Esophagus muscularis mucosa (tissue), 4 donors: ENCODE measurements around the gene SGIP1. TPM values are rescaled to one million over a fixed set of nuclear protein-coding genes. Genes with fewer than 3 reads are reported as not detected.
"Not testable (repeated sequence)": the region's sequence is repeated elsewhere in the genome, so short reads cannot be mapped to it uniquely, and the experiment has no call there.

Experiments used
- DNase-seq: peaks from one replicate; pipeline ENCODE4 v3.0.0-alpha.2; 2017; ENCODE audit errors: extremely low spot score
- H3K27ac ChIP-seq, 4 donors: fragments of 200-600 bp; sonication (generic); replicated peaks in 1 of 4; 1 replicate in 3 of 4; 2 replicates in 1 of 4; pipeline ENCODE4 v1.5.1; 2016 to 2019; ENCODE audit warnings: mild to moderate bottlenecking in 1 of 4
- H3K27me3 ChIP-seq, 4 donors: fragments of 200-600 bp; sonication (generic); one replicate each; pipeline versions ENCODE4 v1.5.1 to v1.6.0; 2016 to 2019
- H3K36me3 ChIP-seq, 4 donors: fragments of 200-600 bp; sonication (generic); one replicate each; pipeline ENCODE4 v1.5.1; 2016 to 2019
- H3K4me1 ChIP-seq, 4 donors: fragments of 200-600 bp; sonication (generic); one replicate each; pipeline ENCODE4 v1.5.1; 2016 to 2019
- H3K4me3 ChIP-seq, 4 donors: fragments of 200-600 bp; sonication (generic); 1 replicate in 2 of 4; 2 replicates in 2 of 4; pipeline ENCODE4 v1.5.1; 2016 to 2019; ENCODE audit warnings: mild to moderate bottlenecking in 4 of 4, moderate library complexity in 1 of 4
- H3K9me3 ChIP-seq, 4 donors: fragments of 200-600 bp; sonication (generic); 1 replicate in 3 of 4; 2 replicates in 1 of 4; pipeline ENCODE4 v1.5.1; 2016 to 2019
- CTCF ChIP-seq, 3 experiments: fragments of 200-600 bp in 2 of 3; fragments of 450-650 bp in 1 of 3; sonication (generic) in 2 of 3; IDR thresholded peaks; one replicate each; pipeline ENCODE4 v1.5.1; 2017 to 2019; ENCODE audit warnings: antibody characterized with exemption in 3 of 3, mild to moderate bottlenecking in 2 of 3, moderate library complexity in 1 of 3
- EP300 ChIP-seq: sonication (generic); formaldehyde crosslinking; IDR thresholded peaks from one replicate; pipeline ENCODE4 v1.6.1; 2017; ENCODE audit warnings: antibody characterized with exemption
- POLR2A ChIP-seq: fragments of 450-650 bp; IDR thresholded peaks from one replicate; pipeline ENCODE4 v1.6.1; 2017; ENCODE audit warnings: antibody characterized with exemption, moderate library complexity, mild to moderate bottlenecking, low read depth
- POLR2AphosphoS5 ChIP-seq, 2 donors: sonication (generic); formaldehyde crosslinking; IDR thresholded peaks; one replicate each; pipeline ENCODE4 v1.6.1; 2017; ENCODE audit warnings: antibody characterized with exemption in 2 of 2
- WGBS: methylation state at CpG from one replicate; pipeline ENCODE4 v1.1.5; 2018; 5-methylcytosine and 5-hydroxymethylcytosine counted together
- intact Hi-C: fragments of 100-400 bp; cut with DNase I; formaldehyde crosslinking; loops from one replicate; pipeline ENCODE4 v1.15.1; 2023
- total RNA-seq, 4 donors: library from RNA; depleted of rRNA; stranded (reverse); fragments of >200 nt; gene quantifications; one replicate each; pipeline versions ENCODE4 v1.1.0 to v1.2.1, GENCODE V29; 2016

SGIP1 gene
- total RNA-seq, 4 donors from 2014 or later = 9.1 to 16.2 (median 11.8) TPM

GRCh38 chr1:66589326-66589725, 55.4 kb downstream of the SGIP1 start:
- no peak overlapping the region for H3K4me3 ChIP-seq
- no peak overlapping the region for H3K27ac ChIP-seq
- H3K4me1 ChIP-seq = no peaks in the 10 kb centered on the region
- intact Hi-C loops = no loop called here
- no peak for DNase-seq
- no peaks in the 10 kb centered on the region for H3K27me3 ChIP-seq
- no peaks in the 10 kb centered on the region for H3K9me3 ChIP-seq
- TF ChIP-seq POLR2AphosphoS5 (IDR thresholded peaks at IDR 0.05) = no peak
- no peak for TF ChIP-seq EP300
- TF ChIP-seq POLR2A = no peak
- no peak for TF ChIP-seq CTCF (IDR thresholded peaks at IDR 0.05)
- H3K36me3 ChIP-seq = peaks cover 0 to 5% (median 0%) of the 10 kb centered on the region in 4 donors

GRCh38 chr1:66592106-66592507, 58.2 kb downstream of the SGIP1 start:
- intact Hi-C loops, H3K36me3 ChIP-seq, H3K4me1 ChIP-seq, H3K4me3 ChIP-seq, H3K27ac ChIP-seq, DNase-seq, H3K9me3 ChIP-seq, H3K27me3 ChIP-seq: not testable (repeated sequence)
- WGBS = 92% methylated on average over 5 of the region's 5 CpGs

- no peaks in the 10 kb centered on the region for H3K4me1 ChIP-seq
- intact Hi-C loops = no loop called here
- H3K27ac ChIP-seq = no peak overlapping the region
- no peak overlapping the region for H3K4me3 ChIP-seq
- no peaks in the 10 kb centered on the region for H3K27me3 ChIP-seq
- WGBS = 95% methylated on average over 2 of the region's 2 CpGs
- TF ChIP-seq CTCF (IDR thresholded peaks at IDR 0.05) (no peak), POLR2AphosphoS5 (IDR thresholded peaks at IDR 0.05) (no peak), POLR2A (no peak), EP300 (no peak)
- H3K36me3 ChIP-seq = peaks cover 0 to 5% (median 0%) of the 10 kb centered on the region in 4 donors
- H3K9me3 ChIP-seq = no peaks in the 10 kb centered on the region
- DNase-seq = no peak
Observed at GRCh38 chr1:66596191-66596590, 62.2 kb downstream of the SGIP1 start.

- intact Hi-C loops = no loop called here
- H3K27ac ChIP-seq = no peak overlapping the region
- H3K36me3 ChIP-seq = no peaks in the 10 kb centered on the region
- H3K9me3 ChIP-seq = no peaks in the 10 kb centered on the region
- H3K4me1 ChIP-seq = no peaks in the 10 kb centered on the region
- no peaks in the 10 kb centered on the region for H3K27me3 ChIP-seq
- no peak for TF ChIP-seq CTCF (IDR thresholded peaks at IDR 0.05)
- no peak for TF ChIP-seq POLR2A
- no peak for TF ChIP-seq EP300
- TF ChIP-seq POLR2AphosphoS5 (IDR thresholded peaks at IDR 0.05) = no peak
- no peak overlapping the region for H3K4me3 ChIP-seq
- 87% methylated on average over 4 of the region's 4 CpGs for WGBS
- no peak for DNase-seq
Observed at GRCh38 chr1:66597500-66597899, 63.5 kb downstream of the SGIP1 start.

- no peaks in the 10 kb centered on the region for H3K9me3 ChIP-seq
- no peak overlapping the region for H3K27ac ChIP-seq
- no peak overlapping the region for H3K4me3 ChIP-seq
- TF ChIP-seq CTCF (IDR thresholded peaks at IDR 0.05) (no peak), POLR2A (no peak), POLR2AphosphoS5 (IDR thresholded peaks at IDR 0.05) (no peak), EP300 (no peak)
- intact Hi-C loops = no loop called here
- DNase-seq = no peak
- no peaks in the 10 kb centered on the region for H3K36me3 ChIP-seq
- no peaks in the 10 kb centered on the region for H3K4me1 ChIP-seq
- WGBS = 83% methylated on average over 6 of the region's 6 CpGs
- no peaks in the 10 kb centered on the region for H3K27me3 ChIP-seq
Observed at GRCh38 chr1:66598670-66599069, 64.7 kb downstream of the SGIP1 start.
